Measurements from ENCODE around the gene ZBTB5.

The ZBTB5 gene

GRCh38 chr9:37509536-37509935, 44.3 kb upstream of the ZBTB5 start:
- no peak for DNase-seq (ENCODE audit: extremely low spot score)
- CTCF ChIA-PET = interaction anchor here (0.7 kb wide), 1 partner anchor 14 kb away, joined by 3 read pairs; no protein-coding TSS in a partner anchor

GRCh38 chr9:37508834-37509206, 43.6 kb upstream of the ZBTB5 start:
- CTCF ChIA-PET = interaction anchor here (0.7 kb wide), 1 partner anchor 13 kb away, joined by 3 read pairs; no protein-coding TSS in a partner anchor
- no peak for TF ChIP-seq ARNT (IDR thresholded peaks at IDR 0.05)
- TF ChIP-seq L3MBTL2 (conservative IDR thresholded peaks at IDR 0.05) = no peak
- TF ChIP-seq CTBP1 (IDR thresholded peaks at IDR 0.05; ENCODE audit: borderline replicate concordance) = no peak
- TF ChIP-seq LEF1 (IDR thresholded peaks at IDR 0.05; ENCODE audit: borderline replicate concordance) = no peak
- no peak for TF ChIP-seq BHLHE40 (IDR thresholded peaks at IDR 0.05; ENCODE audit: borderline replicate concordance)
- TF ChIP-seq, protein P1, sequence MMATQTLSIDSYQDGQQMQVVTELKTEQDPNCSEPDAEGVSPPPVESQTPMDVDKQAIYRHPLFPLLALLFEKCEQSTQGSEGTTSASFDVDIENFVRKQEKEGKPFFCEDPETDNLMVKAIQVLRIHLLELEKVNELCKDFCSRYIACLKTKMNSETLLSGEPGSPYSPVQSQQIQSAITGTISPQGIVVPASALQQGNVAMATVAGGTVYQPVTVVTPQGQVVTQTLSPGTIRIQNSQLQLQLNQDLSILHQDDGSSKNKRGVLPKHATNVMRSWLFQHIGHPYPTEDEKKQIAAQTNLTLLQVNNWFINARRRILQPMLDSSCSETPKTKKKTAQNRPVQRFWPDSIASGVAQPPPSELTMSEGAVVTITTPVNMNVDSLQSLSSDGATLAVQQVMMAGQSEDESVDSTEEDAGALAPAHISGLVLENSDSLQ (IDR thresholded peaks at IDR 0.05) = no peak
- no peak for TF ChIP-seq ZNF384 (IDR thresholded peaks at IDR 0.05)
- TF ChIP-seq TARDBP (IDR thresholded peaks at IDR 0.05) = no peak
- TF ChIP-seq FOXM1 (IDR thresholded peaks at IDR 0.05; ENCODE audit: borderline replicate concordance) = no peak
- TF ChIP-seq NFRKB (IDR thresholded peaks at IDR 0.05) = no peak
- no peak for TF ChIP-seq HDGF (IDR thresholded peaks at IDR 0.05; ENCODE audit: borderline replicate concordance)
- no peak for TF ChIP-seq SUZ12 (IDR thresholded peaks at IDR 0.05)
- TF ChIP-seq ELF4 (IDR thresholded peaks at IDR 0.05) = no peak
- DNase-seq (ENCODE audit: extremely low spot score) = no peak
- POLR2A ChIA-PET = interaction anchor here (1.1 kb wide), 1 partner anchor 22 kb away, joined by 3 read pairs; no protein-coding TSS in a partner anchor

More at GRCh38 chr9:37509536-37509935, 44.3 kb upstream of the ZBTB5 start:
- TF ChIP-seq, protein P1 (IDR thresholded peaks at IDR 0.05) = no peak
- TF ChIP-seq HDGF (IDR thresholded peaks at IDR 0.05; ENCODE audit: borderline replicate concordance) (no peak), SUZ12 (IDR thresholded peaks at IDR 0.05) (no peak), ARNT (IDR thresholded peaks at IDR 0.05) (no peak), FOXK2 (IDR thresholded peaks at IDR 0.05) (no peak), BHLHE40 (IDR thresholded peaks at IDR 0.05; ENCODE audit: borderline replicate concordance) (no peak), FOXM1 (IDR thresholded peaks at IDR 0.05; ENCODE audit: borderline replicate concordance) (no peak)
- POLR2A ChIA-PET = interaction anchor here (1.1 kb wide), 1 partner anchor 23 kb away, joined by 3 read pairs; no protein-coding TSS in a partner anchor

- CTCF ChIA-PET = no interaction called here
These were observed 43.0 kb upstream of the ZBTB5 start for GRCh38 chr9:37508135-37508833.

DNA sequence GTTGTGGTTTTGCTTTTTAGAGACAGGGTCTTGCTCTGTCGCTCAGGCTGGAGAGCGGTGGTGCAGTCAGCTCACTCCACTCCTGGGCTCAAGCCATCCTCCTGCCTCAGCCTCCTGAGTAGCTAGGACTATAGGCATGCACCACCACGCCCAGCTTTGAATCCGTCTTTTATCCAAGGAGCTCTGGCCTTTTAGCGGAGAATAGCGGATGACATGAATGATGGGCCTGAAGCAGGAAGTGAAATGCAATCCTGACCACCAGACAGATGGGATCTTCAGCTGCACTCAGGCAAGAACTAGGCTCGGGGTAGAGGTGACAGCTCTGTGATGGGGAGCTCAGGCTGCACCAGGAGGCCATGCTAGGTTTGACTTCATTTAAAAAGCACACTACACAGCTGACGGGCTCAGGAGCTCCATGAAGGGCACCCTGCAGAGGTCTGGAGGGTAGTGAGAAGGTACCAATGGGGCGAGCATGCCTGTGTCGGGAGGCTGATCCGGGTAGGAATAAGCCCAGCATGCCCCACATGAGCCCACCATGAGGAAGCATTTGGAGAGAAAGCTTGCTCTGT, 42.4 kb upstream of the ZBTB5 start:
- DNase-seq (ENCODE audit: extremely low spot score) = no peak
- no peak for TF ChIP-seq FOXM1 (IDR thresholded peaks at IDR 0.05; ENCODE audit: borderline replicate concordance)
- ChIA-PET POLR2A (interaction anchor here (1.1 kb wide), 1 partner anchor 84 kb away, joined by 3 read pairs; no protein-coding TSS in a partner anchor), CTCF (no interaction called here)

More at GRCh38 chr9:37508135-37508833, 43.0 kb upstream of the ZBTB5 start:
- POLR2A ChIA-PET = interaction anchor here (1.1 kb wide), 2 partner anchors 22 to 84 kb away, joined by 3 read pairs; no protein-coding TSS in a partner anchor
- DNase-seq (ENCODE audit: extremely low spot score) = no peak
- TF ChIP-seq LEF1 (IDR thresholded peaks at IDR 0.05; ENCODE audit: borderline replicate concordance) (no peak), ZNF384 (IDR thresholded peaks at IDR 0.05) (no peak), HDGF (IDR thresholded peaks at IDR 0.05; ENCODE audit: borderline replicate concordance) (no peak), CTBP1 (IDR thresholded peaks at IDR 0.05; ENCODE audit: borderline replicate concordance) (no peak), TARDBP (IDR thresholded peaks at IDR 0.05) (no peak), BHLHE40 (IDR thresholded peaks at IDR 0.05; ENCODE audit: borderline replicate concordance) (no peak), FOXK2 (IDR thresholded peaks at IDR 0.05) (no peak), L3MBTL2 (conservative IDR thresholded peaks at IDR 0.05) (no peak), SP1 (IDR thresholded peaks at IDR 0.05) (no peak), SUZ12 (IDR thresholded peaks at IDR 0.05) (no peak), ELF4 (IDR thresholded peaks at IDR 0.05) (no peak), NFRKB (IDR thresholded peaks at IDR 0.05) (no peak), FOXA1 (IDR thresholded peaks at IDR 0.05) (no peak), ARNT (IDR thresholded peaks at IDR 0.05) (no peak), FOXM1 (IDR thresholded peaks at IDR 0.05; ENCODE audit: borderline replicate concordance) (no peak)
- TF ChIP-seq, protein P1 (IDR thresholded peaks at IDR 0.05) = no peak

DNA sequence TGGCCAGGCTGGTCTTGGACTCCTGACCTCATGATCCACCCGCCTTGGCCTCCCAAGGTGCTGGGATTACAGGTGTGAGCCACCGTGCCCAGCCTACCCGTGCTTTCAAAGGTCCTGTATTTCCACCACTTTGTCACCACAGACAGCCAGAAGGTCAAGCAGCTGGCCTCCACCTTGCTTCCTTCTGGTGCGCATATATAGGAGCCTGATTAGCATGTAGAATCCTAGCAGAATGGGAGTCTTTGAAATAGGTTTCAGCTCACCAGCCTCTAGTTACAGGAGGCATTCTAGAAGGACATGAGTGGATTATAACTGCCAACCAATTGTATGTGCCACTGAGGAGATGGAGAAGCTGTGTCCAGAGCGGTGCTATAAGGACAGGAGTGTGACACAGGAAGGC, 39.4 kb upstream of the ZBTB5 start:
- DNase-seq (ENCODE audit: extremely low spot score) = no peak
- POLR2A ChIA-PET = no interaction called here
- no peak for TF ChIP-seq ZNF384 (IDR thresholded peaks at IDR 0.05)
- TF ChIP-seq NFRKB (IDR thresholded peaks at IDR 0.05) = no peak
- TF ChIP-seq FOXM1 (IDR thresholded peaks at IDR 0.05; ENCODE audit: borderline replicate concordance) = no peak
- TF ChIP-seq FOXA1 (IDR thresholded peaks at IDR 0.05) = no peak
- no peak for TF ChIP-seq CTBP1 (IDR thresholded peaks at IDR 0.05; ENCODE audit: borderline replicate concordance)
- no peak for TF ChIP-seq ARNT (IDR thresholded peaks at IDR 0.05)
- no peak for TF ChIP-seq LEF1 (IDR thresholded peaks at IDR 0.05; ENCODE audit: borderline replicate concordance)
- no peak for TF ChIP-seq TARDBP (IDR thresholded peaks at IDR 0.05)
- no peak for TF ChIP-seq SP1 (IDR thresholded peaks at IDR 0.05)
- TF ChIP-seq ELF4 (IDR thresholded peaks at IDR 0.05) = no peak
- no peak for TF ChIP-seq FOXK2 (IDR thresholded peaks at IDR 0.05)
- TF ChIP-seq L3MBTL2 (conservative IDR thresholded peaks at IDR 0.05) = no peak

GRCh38 chr9:37503736-37504135, 38.5 kb upstream of the ZBTB5 start:
- POLR2A ChIA-PET = no interaction called here
- CTCF ChIA-PET = no interaction called here
- TF ChIP-seq L3MBTL2 (conservative IDR thresholded peaks at IDR 0.05) (no peak), SUZ12 (IDR thresholded peaks at IDR 0.05) (no peak), CTBP1 (IDR thresholded peaks at IDR 0.05; ENCODE audit: borderline replicate concordance) (no peak)
- no peak for DNase-seq (ENCODE audit: extremely low spot score)

More for the DNA sequence above, 39.4 kb upstream of the ZBTB5 start:
- CTCF ChIA-PET = no interaction called here
